Hepatic stellate cell (primary cell): ENCODE measurements around the gene STARD13.
"Not testable (repeated sequence)": the region's sequence is repeated elsewhere in the genome, so short reads cannot be mapped to it uniquely, and the experiment has no call there.

Source experiments
- DNase-seq: peaks from one replicate; pipeline ENCODE4 v3.0.0; 2011; ENCODE audit warnings: low spot score

STARD13 gene

DNA sequence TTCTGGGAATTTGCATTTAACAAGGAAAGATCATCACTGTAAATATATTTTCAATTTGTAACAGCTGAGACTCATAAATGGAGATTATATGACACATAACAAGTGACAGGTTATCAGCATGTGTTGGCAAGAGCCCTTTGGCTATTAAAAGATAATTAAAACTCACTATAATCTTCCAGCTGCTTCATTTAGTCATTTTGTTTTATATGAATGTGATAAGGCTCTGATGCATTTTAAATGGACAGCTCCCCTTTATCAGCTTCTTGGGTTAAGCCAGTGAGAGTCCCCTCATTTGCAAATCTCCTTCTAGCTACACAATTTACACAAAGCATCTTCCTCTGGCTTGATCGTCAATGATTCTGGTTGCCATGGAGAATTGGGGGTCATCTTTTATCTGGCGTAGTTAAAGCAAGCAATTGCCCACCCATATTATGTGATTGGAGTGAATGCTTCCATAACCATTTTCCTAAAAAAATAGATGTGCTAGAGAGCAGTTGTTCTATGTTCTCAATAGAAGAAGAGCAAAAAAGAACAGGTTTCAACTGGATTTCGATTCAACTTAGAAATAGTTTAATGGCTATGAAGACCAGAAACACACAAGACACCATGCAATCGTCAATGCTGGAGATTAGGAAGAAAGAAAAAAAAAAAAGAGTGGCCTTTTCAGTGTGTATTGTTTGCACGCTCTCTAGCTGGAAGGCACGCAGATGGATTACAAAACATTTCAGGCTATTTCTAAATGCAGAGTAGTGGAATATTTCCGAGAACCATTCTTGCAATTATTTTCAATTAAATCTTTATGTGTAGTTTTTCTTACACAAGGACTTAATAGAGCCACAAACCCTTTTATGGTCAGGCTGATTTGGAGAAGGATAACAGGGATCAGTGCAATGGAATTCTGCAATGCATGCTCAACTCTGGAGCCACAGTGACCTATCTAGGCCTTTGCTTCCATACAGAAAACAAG lies 27.4 kb downstream of the STARD13 start:
- DNase-seq, result no peak

DNA sequence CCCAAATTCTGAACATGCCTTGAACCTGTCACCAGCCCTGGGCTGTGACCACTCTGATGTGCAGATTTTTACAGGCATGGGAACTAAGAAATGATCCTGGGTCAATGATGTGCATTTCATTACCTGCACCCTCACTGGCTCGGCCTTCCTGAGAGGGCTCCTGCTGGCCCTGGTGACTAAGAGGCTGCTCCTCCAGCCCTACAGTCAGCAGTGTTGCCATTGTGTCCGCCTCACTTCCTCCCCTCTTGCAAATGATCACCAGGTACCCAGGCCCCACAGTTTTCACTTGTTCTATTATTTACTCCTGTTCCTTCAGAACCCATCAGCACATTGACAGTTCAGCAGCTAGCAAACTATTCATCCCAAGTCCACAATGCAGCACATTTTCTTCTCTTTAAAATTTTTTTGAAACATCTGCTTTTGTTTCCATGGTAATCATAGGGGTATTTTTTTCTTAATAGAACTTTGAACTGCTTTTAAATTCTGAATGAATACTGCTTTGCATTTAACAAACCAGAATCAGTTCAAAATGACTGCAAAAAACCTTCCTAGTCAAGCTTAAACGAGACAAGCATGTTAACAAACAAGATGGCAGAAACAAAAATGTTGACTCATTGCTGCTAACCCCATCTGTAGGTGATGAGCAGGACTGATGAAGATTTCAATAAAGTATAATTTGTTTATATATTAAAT lies 29.3 kb downstream of the STARD13 start:
- DNase-seq, result no peak

DNA sequence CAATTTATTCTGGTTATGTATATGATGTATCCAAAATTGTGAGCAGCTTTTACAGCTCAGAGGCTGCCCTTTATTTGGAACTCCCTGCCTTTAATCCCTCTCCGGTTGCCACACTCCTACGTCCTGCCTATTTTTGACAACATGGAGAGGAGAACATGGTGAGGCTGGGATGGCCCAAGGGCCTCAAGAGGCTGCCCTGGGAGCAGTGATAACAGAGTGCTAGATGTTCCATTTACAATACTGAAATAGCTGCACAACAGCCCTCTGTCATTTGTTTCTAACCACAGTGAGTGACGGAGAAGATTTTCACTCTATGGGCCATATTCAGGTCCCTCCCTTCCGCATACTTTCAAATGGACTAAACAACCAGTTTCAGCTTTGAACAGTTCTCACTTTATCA lies 33.4 kb downstream of the STARD13 start:
- DNase-seq, result no peak

GRCh38 chr13:33251131-33251661 lies 34.4 kb downstream of the STARD13 start:
- peak; percentile 69 for DNase-seq

GRCh38 chr13:33250609-33251008 lies 34.9 kb downstream of the STARD13 start:
- no peak for DNase-seq

DNA sequence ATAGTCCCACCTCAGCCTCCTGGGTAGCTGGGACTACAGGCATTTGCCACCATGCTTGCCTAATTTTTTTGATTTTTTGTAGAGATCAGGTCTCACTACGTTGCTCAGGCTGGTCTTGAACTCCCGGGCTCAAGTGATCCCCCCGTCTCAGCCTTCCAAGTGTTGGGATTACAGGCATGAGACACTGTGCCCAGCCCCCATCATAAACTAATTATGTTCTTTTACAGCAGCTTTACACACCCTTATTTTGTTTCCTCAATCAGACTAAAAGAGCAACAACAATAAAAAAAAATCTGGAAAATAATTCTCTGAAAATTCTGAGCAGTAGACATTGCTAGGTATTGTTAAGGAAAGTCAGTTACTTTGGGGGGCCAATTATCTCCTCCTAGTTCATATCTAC lies 35.7 kb downstream of the STARD13 start:
- DNase-seq, result no peak

DNA sequence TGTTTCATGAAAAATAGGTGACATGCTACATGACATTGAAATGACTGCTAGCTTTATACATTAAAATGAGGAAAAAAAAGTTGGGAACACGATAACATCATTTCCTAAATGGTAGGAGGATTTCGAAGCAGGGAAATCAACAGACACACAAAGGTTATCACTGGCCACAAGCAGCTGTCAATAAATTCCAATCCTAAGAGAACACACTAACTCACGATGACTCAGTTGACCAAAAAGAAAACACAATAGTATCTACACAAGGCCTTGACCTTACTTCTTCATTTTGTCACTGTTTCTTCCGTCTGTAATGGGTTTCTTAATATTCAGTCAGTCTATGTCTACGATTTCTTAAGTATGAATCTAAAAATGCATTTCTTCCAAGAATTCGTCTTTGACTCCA lies 36.5 kb downstream of the STARD13 start:
- DNase-seq, result no peak

DNA sequence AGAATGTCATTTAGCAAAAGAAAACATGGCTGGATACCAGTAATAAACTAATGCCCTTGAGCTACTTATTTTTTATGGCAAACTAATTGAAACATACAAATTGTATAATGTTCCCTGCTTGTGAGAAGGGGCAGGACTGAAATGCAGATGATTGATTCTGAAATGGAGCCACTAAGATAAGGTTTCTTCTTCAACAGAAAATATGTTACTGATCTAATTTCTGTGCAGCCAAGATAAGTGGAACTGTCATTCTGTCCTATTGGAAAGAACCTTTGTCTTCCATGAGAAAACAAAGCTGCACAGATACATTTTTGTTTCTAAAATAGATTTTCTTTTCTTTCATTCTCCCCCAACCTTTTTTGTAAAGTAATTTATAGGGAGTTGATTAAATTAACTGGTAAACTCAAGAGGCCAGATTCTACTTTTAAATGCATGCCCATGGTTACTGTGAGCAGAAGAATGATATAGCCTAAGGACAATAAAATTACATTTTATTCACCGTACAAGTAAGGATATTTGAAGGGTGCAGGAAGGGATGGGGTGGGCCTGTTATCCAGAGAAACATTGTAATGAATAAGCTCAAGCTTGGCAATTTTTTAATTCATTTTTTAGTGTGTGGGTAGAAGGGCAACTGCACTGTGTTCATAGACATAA lies 39.9 kb downstream of the STARD13 start:
- no peak for DNase-seq

- DNase-seq, result no peak
These were observed 40.7 kb downstream of the STARD13 start for GRCh38 chr13:33244907-33245287.

GRCh38 chr13:33244210-33244906 lies 41.2 kb downstream of the STARD13 start:
- DNase-seq, result no peak

DNA sequence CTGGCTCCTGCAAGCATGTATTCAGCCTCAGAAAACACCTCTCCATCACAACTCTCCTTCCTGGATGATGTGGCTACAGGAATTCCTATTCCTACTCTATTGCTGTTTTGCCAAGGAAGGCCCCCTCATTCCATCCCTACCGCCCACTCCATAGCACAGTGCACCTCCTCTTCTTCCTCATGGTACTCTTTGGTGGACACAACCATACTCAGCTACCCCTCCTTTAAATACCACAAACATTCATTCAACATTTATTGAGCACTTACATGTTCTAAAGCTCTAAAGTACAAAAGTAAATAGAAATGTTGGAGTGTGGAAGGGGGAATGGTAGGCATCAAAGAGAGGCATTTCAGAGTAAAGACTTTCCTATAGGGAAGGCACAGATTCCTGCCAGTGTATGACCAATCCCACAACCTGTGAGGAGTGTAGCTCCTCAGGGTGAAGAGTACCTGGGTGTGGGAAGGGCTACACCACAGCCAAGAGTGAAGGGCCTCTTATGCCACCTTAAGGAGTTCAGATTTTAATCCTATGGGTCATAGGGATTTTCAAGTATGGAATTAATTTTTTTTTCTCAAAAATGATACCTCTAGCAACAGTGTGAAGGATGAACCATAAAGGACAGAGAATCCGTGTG lies 42.5 kb downstream of the STARD13 start:
- DNase-seq, result no peak

GRCh38 chr13:33242372-33242771 lies 43.2 kb downstream of the STARD13 start:
- DNase-seq, result not testable (repeated sequence)

DNA sequence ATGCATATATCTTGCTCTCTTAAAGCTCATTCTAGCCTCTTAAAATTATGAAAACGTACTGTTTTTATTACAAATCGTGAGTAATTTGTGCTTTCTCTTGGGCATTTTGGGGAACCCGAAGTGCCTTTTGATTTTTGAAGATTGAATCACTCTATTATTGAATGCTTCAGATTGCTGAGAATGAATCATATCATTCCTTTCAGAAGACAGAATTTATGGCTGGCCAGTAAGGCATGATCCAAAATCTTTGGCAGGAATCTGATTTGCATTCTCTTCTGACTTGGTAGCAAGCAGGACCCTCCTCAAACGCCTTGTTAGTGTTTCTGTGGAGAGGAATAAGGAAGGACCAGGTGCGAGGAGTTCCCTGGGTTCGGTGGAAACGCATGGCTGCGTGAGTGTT lies 49.5 kb downstream of the STARD13 start:
- peak; percentile 66 for DNase-seq

- no peak for DNase-seq
These were observed 50.0 kb downstream of the STARD13 start for GRCh38 chr13:33235564-33235963.

- peak; percentile 40 for DNase-seq
These were observed 50.5 kb downstream of the STARD13 start for GRCh38 chr13:33235078-33235477.

GRCh38 chr13:33233547-33233946 lies 52.0 kb downstream of the STARD13 start:
- no peak for DNase-seq

DNA sequence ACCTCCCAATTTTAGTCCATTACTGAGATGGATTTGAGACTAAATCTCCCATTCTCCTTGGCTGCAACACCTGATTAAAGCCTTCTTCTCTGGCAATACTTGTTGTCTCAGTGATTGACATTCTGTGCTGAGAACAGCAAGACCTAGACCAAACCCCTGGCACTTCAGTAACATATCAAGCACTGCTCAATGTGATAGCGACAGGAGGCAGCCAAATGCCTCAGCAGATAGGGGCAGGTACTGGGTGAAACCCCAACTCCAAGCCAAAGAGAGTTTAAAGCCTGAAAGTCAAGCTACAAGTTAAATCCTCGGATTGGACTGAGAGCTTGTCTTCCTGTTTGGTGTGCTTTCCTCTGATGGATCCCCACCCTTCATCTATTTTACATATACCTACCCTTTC lies 52.7 kb downstream of the STARD13 start:
- DNase-seq, result no peak

DNA sequence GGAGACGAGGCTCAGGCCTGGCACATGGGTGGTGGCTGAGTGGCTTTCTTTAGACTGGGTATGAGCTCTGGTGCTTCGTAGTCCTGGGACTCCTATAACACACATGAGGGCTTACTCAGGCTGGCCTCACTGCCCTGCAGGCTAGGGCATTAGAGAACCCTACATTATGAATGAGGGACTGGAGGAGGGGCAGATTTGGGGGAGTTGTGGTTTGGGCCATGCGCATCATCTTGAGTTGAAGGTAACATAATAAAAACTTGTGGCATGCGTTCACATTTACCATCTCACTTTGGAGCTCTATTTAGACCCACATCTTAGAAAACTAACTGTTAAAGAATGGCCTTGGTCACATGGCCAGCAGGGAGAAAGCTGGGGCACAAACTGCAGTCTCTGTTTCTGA lies 54.2 kb downstream of the STARD13 start:
- no peak for DNase-seq

GRCh38 chr13:33230178-33230881 lies 55.2 kb downstream of the STARD13 start:
- no peak for DNase-seq

GRCh38 chr13:33229446-33230177 lies 55.9 kb downstream of the STARD13 start:
- no peak for DNase-seq
